Fibroblast of peridontal ligament (primary cell): ENCODE results near the gene CD9.

Experiments
- DNase-seq: peaks from one replicate; pipeline ENCODE4 v3.0.0-alpha.2; 2010; ENCODE audit errors: extremely low read depth

Gene CD9

GRCh38 chr12:6221146-6221545 is 20.9 kb downstream of the CD9 start:
- DNase-seq = no peak

- DNase-seq = no peak
Observed at GRCh38 chr12:6222078-6222654, 22.0 kb downstream of the CD9 start.

DNA sequence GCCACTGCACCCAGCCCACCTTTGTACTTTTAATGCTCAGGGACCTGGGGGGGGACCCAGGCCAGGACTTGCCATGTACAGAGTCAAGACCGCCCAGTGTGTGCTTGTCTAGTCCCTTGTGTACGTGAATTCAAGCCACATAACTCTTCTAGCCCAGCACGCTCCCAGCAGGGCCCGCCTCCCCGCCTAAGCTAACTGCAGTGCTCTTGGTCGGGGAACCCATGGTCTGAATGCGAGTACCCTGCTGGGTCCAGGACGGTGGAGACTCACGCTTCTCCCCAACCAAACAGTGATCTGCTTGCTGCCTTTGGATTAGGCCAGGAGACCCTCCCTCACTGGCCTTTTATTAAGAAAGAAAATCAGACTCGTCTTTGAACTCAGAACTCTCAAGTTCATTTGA is 23.3 kb downstream of the CD9 start:
- DNase-seq = no peak

DNA sequence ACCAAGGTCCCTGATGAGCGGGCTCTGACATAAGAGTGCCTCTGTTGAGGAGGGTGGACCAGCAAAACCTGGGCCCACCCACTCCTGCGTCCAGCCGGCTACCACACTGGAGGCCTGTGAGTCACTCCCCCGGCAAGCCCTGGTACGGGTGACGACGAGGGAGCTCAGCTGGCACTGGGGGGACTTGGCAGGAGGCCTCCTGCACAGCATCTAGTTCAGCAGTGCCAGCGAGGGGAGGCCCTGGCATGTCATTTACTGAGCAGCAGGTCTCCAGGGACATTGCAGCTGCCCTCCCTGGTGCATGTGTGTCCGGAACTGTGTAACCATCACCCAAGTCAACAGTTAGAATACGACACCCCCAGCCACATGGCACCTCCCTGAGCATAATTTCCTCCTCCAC is 24.4 kb downstream of the CD9 start:
- DNase-seq = no peak

GRCh38 chr12:6225630-6226001 is 25.4 kb downstream of the CD9 start:
- peak; percentile 38 for DNase-seq

GRCh38 chr12:6226002-6226678 is 25.9 kb downstream of the CD9 start:
- peak; percentile 88 for DNase-seq

DNA sequence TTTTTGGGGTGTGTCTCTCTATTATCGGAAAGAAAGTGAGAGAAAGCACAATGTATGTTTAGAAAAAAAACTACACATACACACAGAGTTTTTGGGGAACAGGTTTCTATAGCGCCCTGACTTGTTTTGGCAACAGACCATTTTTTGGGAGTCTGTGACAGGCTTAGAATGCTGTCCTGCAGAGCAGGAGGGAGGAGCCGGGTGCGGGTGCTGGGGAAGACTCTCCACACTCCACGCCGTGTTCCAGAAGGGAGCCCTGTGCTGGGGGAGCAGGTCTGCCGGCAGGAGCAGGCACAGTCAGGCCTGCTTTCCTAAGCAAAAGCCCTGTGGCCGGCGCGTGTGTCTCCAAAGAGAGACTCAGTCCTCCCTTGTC is 26.5 kb downstream of the CD9 start:
- DNase-seq = no peak

DNA sequence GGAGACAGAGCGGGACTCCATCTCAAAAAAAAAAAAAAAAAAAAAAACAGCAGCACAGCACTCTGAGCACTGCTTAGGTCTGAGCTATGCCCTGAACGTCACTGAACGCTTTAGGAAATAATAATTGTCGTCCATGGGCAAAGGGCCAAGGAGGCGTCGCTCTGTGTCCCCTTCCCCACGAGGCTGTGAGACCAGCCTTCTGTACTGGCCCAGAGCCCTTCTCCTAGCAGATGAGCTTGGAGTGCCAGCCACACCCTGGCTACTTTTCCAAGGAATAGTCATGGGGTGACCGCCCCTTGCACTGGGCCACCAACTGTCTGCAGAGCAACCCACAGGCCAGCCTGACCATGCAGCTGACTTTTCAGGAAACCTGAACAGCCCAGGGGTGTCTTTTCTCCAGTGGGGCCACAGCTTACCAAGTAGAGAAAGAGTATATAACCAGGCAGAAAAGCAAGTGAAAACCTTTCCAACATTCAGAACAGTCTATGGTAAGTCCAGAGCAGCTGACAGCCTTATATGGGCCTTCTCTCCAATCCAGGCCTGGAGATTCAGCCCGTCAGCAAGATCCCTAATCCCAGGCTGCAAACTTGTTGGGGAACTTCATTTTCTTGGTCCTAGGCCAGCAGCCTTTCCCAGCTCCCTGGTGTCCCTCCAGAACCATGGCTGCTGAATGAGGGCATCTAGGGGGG is 28.5 kb downstream of the CD9 start:
- peak; percentile 18 for DNase-seq

GRCh38 chr12:6229224-6230218 is 29.3 kb downstream of the CD9 start:
- DNase-seq = peak; percentile 87

DNA sequence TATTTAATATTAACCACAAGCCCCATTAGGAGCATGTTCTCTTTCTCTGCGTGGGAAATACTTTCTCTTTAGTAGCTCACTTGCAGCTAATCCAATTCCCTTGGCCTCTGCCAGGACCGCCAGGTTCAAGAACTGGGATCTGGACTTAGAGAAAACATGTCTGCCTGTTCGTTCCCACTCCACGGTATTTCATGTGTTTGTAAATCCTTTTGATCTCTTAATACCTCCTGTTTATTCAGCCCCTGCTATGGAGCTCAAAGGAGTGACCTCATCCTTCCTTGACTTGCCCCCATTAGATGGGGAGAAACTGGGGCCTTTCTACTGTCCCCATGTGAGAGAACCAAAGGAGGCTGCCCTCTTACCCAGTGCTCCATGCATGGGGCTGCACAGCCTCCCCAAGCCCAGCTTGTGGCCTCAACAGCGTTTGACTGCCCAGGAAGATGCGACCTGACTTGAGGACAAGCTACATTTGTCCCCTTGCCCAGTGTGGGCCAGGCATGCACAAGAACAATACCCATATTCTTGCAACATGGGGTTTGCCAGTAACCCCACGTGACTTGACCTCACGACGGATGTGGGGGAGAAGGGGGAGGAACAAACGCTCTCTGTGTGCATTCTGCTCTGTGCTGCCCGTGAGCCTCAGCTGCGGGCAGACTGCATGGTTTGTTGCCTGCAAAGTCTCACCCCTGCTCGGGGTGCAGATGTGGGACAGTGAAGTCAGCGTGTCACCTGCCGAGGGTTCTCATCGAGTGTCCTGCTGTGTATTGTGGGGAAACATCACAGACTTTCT is 30.3 kb downstream of the CD9 start:
- no peak for DNase-seq

DNA sequence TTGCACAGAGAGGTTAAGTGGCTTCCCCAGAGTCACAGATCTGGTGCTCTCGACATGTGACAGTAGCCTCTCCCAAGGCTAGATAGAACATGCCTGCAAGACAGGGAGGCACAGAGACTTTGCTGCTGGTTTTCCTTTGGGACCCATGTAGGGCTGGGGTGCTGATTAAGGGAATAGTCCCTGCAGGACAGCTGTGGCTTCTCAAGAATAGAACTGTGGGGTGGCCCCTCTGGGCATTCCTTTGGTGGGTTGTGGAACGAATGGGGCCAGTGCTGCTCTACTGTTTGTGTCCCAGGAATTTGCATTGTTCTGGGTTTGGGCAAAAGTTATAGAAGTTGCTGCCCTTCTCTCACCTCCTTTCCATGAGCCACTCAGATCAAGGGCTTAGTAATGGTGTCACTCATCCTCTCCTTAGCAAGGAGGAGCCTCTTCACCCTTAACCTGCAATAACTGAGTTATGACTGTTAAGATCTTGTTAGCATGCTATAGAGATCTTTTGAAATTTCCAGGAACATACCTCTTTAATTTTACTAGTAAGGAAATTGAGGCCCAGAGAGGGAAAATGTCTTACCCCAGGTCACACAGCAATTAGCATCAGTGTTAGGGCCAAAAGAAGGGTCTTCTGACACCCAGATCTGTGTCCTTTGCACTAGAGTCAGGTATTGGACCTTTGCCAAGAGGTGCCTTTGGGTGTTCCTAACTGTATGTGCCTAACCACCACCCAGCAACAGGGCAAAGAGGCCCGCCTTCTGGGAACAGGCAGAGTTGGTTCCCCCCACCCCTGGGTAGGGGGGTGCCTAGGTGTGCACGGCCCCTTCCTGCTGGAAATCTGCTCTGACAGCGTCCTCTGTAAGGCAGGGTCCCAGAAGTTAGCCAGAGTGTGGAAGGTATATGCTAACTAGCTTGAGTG is 31.4 kb downstream of the CD9 start:
- no peak for DNase-seq

GRCh38 chr12:6233121-6233971 is 33.1 kb downstream of the CD9 start:
- no peak for DNase-seq

DNA sequence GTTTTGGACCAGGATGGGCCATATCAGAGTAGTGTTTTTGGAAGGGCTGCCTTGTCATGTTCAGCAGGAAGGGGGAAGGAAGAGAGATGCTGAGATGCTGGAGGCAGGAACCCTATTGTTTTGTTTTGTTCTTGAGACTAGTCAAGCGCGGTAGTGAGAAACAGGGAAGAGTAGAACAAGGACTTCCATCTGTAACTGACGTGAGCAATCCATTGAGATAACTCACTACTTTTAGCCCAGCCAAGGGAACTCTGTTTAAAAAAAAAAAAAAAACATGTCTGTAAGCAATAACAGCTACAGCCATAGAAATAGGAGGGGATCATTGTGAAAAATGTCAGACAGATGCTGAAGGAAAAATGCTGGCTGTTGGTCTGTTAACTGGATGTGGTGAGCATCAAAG is 34.0 kb downstream of the CD9 start:
- DNase-seq = peak; percentile 53

GRCh38 chr12:6234906-6235305 is 34.7 kb downstream of the CD9 start:
- DNase-seq = no peak

GRCh38 chr12:6235499-6235898 is 35.3 kb downstream of the CD9 start:
- DNase-seq = no peak

DNA sequence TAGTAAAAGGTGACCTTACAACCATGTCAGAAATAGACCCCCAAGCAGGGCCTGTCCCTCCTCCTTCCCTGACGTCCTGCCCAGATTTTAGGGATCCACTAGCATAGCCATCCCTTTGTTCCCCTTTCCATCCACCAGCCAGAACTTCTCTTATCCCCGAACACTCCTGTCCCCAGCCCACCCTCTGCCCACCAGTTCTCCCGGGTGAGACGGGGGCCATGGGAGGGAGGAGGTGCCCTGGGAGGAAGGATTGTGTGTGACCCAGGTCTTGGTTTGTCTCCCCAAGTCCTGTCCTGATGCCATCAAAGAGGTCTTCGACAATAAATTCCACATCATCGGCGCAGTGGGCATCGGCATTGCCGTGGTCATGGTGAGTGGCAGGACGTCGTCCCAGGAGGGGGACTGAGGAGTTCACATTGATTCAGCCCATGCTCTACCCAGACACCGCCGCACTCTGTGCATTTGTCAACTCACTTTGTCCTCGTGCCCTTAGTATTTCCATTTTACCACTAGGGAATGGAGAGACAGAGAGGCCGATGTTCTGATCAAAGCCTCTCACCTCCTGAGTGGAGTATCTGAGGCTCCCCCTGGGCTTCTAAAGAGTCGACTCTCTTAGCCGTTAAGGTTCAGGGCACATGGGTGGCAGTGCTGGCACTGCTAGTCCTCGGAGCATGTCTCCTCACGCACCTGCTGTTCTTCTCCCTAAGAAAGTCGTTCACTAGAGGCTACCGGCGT is 35.9 kb downstream of the CD9 start:
- no peak for DNase-seq

GRCh38 chr12:6236641-6236940 is 36.4 kb downstream of the CD9 start:
- DNase-seq = no peak

- no peak for DNase-seq
Observed at GRCh38 chr12:6237830-6238229, 37.6 kb downstream of the CD9 start.

DNA sequence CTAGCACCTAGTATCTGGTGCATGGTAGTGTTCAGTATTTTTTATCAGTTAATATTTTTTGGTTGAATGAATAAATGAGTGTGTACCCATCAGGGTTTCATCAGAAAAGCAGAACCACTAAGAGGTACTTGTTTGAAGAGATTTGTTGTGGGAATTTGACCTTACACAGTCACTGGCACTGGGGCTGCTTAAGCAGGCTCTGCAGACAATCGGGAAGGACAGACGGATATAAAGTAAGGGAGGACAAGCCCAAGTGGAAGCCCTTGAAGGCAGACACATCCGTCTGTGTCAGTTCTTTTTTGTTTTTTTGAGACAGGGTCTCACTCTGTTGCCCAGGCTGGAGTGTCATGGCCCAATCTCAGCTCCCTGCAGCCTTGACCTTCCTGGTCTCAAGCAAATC is 38.7 kb downstream of the CD9 start:
- no peak for DNase-seq
